ENCODE measurements around the gene CYLD. TPM values are rescaled to one million over a fixed set of nuclear protein-coding genes. Genes with fewer than 3 reads are reported as not detected.

Gene CYLD
- total RNA-seq, 4 donors from 2014 or later: 5.2 to 56.5 (median 34.1) TPM

GRCh38 chr16:50804290-50804907, 62.5 kb downstream of the CYLD start:
- WGBS, 2 donors (ENCODE audit: low coverage in 1 of 2): 91% methylated on average over 10 of the region's 10 CpGs; no CpG with 5 or more reads in 1 of the 2 donors
- no peak for DNase-seq
- H3K4me1 ChIP-seq: peaks cover 0 to 7% (median 2%) of the 10 kb centered on the region in 4 donors
- H3K27me3 ChIP-seq: no peaks in the 10 kb centered on the region
- H3K36me3 ChIP-seq: no peaks in the 10 kb centered on the region
- in situ Hi-C loops (cut with MboI; ENCODE audit: low pct_ligation_motif_present in 1 of 4, low pct_unique_long_range_greater_than_20kb in 1 of 4, low sequenced_read_pairs in 3 of 4): loop anchor here in 1 of 4 donors (25.0 kb wide), 1 partner anchor 417 kb away; no protein-coding TSS in a partner anchor
- H3K27ac ChIP-seq: no peak overlapping the region
- intact Hi-C loops (cut with DNase I; ENCODE audit: low total_unique reads): no loop called here
- no peak overlapping the region for H3K4me3 ChIP-seq
- no peaks in the 10 kb centered on the region for H3K9me3 ChIP-seq
- TF ChIP-seq POLR2A (IDR thresholded peaks at IDR 0.05) (no peak), EP300 (IDR thresholded peaks at IDR 0.05; ENCODE audit: low read depth) (no peak), POLR2AphosphoS5 (IDR thresholded peaks at IDR 0.05) (no peak), CTCF (IDR thresholded peaks at IDR 0.05) (no peak)

- TF ChIP-seq POLR2A (IDR thresholded peaks at IDR 0.05) (no peak), EP300 (IDR thresholded peaks at IDR 0.05; ENCODE audit: low read depth) (no peak), CTCF (IDR thresholded peaks at IDR 0.05) (peak; percentile 93 to 95 (median 94)), POLR2AphosphoS5 (IDR thresholded peaks at IDR 0.05) (no peak)
- H3K4me1 ChIP-seq: peaks cover 0 to 7% (median 2%) of the 10 kb centered on the region in 4 donors
- WGBS, 2 donors (ENCODE audit: low coverage in 1 of 2): 9 to 11% methylated on average over 14 to 26 of the region's 26 CpGs
- peak overlapping the region in 2 of 4 donors; percentile 11 to 27 for H3K4me3 ChIP-seq
- DNase-seq: peak; percentile 85
- in situ Hi-C loops (cut with MboI; ENCODE audit: low pct_ligation_motif_present in 1 of 4, low pct_unique_long_range_greater_than_20kb in 1 of 4, low sequenced_read_pairs in 3 of 4): loop anchor here in 1 of 4 donors (25.0 kb wide), 1 partner anchor 419 kb away; no protein-coding TSS in a partner anchor
- intact Hi-C loops (cut with DNase I; ENCODE audit: low total_unique reads): no loop called here
- no peaks in the 10 kb centered on the region for H3K9me3 ChIP-seq
- peak overlapping the region; percentile 59 to 72 (median 64) for H3K27ac ChIP-seq
- H3K27me3 ChIP-seq: no peaks in the 10 kb centered on the region
- no peaks in the 10 kb centered on the region for H3K36me3 ChIP-seq
Observed at GRCh38 chr16:50806099-50807062, 64.5 kb downstream of the CYLD start.

- TF ChIP-seq CTCF (IDR thresholded peaks at IDR 0.05): no peak
- TF ChIP-seq EP300 (IDR thresholded peaks at IDR 0.05; ENCODE audit: low read depth): no peak
- no peak for TF ChIP-seq POLR2A (IDR thresholded peaks at IDR 0.05)
- TF ChIP-seq POLR2AphosphoS5 (IDR thresholded peaks at IDR 0.05): no peak
- Histone ChIP-seq H3K9me3 (no peaks in the 10 kb centered on the region), H3K27ac (no peak overlapping the region), H3K4me1 (peaks cover 0 to 7% (median 2%) of the 10 kb centered on the region in 4 donors), H3K27me3 (no peaks in the 10 kb centered on the region), H3K4me3 (no peak overlapping the region), H3K36me3 (no peaks in the 10 kb centered on the region)
- WGBS, 2 donors (ENCODE audit: low coverage in 1 of 2): 65 to 72% methylated on average over 5 to 9 of the region's 9 CpGs
- DNase-seq: no peak
- intact Hi-C loops (cut with DNase I; ENCODE audit: low total_unique reads) (no loop called here), in situ Hi-C loops (cut with MboI; ENCODE audit: low pct_ligation_motif_present in 1 of 4, low pct_unique_long_range_greater_than_20kb in 1 of 4, low sequenced_read_pairs in 3 of 4) (loop anchor here in 1 of 4 donors (25.0 kb wide), 1 partner anchor 422 kb away; no protein-coding TSS in a partner anchor)
Observed at GRCh38 chr16:50808929-50809538, 67.1 kb downstream of the CYLD start.

Measured in transverse colon (tissue), 4 donors.